GM19351 (cell line): Measurements from ENCODE around the gene TBC1D1.

Source experiments
- ATAC-seq: cut with Tn5 transposase; IDR thresholded peaks from one replicate; pipeline ENCODE4 v1.9.1; 2021; ENCODE audit warnings: mild to moderate bottlenecking, moderate library complexity; ENCODE audit not compliant: unreplicated experiment

Gene TBC1D1

GRCh38 chr4:38037612-38038011 lies 146.7 kb downstream of the TBC1D1 start:
- ATAC-seq, result no peak

DNA sequence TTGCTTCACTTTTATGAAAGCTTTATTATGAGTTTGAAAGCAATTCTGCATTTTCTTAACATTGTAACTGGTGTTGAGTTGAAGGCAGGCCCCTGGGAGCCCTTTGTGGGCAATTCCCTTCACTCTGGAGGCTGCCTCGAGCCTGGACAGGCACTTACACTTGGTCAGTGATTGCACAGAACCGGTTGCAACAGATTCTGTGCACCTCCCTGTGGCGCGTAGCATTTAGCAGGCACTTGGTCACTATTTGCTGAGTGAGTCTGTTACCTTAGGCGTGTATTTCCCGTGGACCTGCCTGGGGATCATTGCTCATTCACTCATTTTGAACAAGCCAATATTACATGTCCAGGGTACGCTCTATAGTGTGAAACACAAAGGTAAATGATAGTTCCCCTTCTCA lies 149.7 kb downstream of the TBC1D1 start:
- ATAC-seq, result no peak

DNA sequence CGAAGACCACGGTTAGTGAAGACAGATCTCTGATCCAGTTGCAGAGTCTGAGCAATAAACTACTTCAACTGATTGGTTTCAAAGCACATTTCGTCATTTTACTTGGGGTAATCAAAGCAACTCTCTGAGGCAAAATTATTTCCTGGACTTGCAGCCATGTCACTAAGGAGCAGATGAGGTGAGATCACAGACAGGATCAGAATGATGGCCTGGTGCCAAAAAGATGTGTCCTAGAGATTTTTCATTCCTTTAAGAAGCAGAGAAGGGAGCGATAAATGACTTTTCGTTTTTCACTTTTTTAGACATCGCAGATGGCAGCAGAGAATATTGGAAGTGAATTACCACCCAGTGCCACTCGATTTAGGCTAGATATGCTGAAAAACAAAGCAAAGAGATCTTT lies 153.2 kb downstream of the TBC1D1 start:
- no peak for ATAC-seq

DNA sequence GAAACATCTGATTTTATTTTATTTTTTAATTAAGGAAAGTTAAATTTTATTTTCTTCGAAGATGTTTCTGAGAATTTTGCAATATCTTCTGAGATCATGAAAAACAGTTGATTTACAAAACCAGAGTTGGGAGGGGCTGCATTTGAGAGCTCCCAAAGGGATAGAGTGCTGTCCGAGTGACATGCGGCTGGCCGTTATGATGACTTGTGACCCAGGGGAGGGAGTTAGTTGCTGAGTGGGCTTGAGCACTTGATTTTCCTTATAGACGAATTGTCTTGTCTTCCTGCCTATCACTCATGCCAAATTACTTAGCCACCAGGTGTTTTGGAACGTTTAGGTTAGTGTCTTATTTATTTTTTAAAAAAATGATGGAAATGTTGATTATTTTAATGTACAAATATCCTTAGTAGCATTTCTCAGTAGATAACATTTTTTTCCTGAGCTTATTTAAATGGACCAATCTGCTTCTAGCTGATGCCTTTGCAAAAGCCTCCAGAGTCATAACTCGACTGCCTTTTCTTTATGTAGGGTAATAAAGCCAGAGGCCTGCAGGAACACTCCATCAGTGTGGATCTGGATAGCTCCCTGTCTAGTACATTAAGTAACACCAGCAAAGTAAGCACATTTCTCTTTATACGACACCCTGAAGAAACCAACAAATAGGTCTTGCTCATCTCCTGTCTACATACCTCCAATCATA lies 154.6 kb downstream of the TBC1D1 start:
- no peak for ATAC-seq

GRCh38 chr4:38046727-38047489 lies 156.0 kb downstream of the TBC1D1 start:
- no peak for ATAC-seq

- ATAC-seq, result no peak
Observed at GRCh38 chr4:38049545-38050170, 158.8 kb downstream of the TBC1D1 start.

DNA sequence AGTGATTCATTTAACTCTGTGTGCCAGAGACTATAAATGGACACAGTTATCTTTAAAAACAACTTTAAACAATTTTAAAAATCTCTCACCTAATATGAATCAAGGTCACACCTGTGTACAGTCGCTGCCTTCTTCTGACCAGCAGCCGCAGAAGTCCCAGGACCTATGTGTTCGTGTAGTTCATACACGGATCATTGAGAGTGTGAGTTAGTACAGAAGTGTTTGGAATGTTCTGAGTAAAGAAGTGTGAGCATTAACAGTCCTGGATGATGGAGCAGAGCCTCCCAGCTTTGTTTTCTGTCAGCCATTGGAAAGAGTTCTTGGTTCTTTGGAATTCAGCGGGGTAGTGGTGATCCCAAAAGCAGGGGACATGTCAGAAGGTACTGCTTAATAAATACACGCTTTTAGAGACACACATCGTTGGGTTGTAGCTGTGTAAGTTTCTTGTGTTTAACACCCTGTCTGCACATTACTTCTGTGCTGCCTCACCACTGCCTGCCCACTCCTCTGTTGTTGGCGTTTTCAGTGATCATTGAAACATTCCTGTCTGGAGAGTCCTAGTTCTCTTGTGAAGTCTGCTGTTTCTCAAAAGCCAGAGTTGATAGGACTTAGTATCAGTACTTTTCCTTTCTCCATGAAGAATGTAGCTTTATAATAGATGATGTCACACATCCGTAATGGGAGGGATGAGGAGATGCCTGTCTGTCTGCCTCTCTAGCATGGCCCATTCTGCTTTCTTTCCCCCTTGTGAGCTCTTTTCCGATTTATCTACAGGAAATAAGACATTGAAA lies 159.9 kb downstream of the TBC1D1 start:
- ATAC-seq, result no peak

DNA sequence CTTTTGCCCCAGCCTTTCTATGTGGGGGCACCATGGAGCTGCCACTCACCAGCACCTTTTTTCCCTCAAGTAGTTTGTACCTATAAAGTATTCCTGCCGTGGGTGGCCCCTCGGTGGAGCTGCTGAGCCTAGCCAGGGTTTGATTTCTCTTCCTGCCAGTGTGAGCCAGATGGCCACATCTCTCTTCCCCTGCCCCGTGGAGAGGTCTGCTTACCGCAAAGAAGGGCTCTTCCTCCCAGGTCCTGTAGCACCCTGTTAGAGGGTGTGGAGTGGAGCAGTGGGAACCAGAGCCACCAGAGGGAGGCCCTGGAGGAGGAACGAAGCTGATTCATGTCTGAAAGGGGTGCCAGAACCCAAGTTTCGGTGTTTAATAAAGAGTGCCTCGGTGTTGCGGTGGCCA lies 164.7 kb downstream of the TBC1D1 start:
- no peak for ATAC-seq

DNA sequence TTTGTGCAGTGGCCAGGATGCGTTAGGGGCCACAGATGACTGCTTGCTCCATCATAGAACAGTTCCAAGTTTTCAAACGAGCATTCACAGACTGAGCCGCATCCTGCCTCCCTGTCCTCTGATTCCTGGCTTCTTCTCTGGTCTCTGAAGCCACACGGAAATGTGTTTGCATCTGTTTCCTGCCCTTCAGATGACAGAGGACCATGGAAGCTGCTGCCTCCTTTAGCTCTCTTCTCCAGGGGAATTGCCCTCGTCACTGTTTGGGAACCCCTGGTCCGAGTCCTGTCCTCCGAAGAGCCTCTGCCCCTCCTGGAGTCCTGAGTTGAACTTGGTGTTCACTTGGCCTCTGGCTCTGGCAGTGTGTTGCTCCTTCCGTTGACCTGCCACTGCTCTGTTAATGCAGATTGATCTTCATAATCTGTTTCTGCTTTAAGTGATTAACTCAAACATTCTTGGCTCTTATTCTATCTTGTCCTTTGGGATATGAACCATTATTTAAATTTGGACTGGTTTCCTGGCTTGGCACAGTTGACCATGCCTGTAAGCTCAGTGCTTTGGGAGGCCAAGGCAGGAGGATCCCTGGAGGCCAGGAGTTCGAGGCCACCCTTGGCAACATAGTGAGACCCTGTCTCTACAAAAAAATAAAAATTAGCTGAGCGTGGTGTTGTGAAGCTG lies 165.3 kb downstream of the TBC1D1 start:
- ATAC-seq, result no peak

- no peak for ATAC-seq
Observed at GRCh38 chr4:38058151-38058550, 167.3 kb downstream of the TBC1D1 start.

- ATAC-seq, result no peak
Observed at GRCh38 chr4:38060829-38061431, 170.0 kb downstream of the TBC1D1 start.

GRCh38 chr4:38062088-38062775 lies 171.3 kb downstream of the TBC1D1 start:
- ATAC-seq, result peak; percentile 48

DNA sequence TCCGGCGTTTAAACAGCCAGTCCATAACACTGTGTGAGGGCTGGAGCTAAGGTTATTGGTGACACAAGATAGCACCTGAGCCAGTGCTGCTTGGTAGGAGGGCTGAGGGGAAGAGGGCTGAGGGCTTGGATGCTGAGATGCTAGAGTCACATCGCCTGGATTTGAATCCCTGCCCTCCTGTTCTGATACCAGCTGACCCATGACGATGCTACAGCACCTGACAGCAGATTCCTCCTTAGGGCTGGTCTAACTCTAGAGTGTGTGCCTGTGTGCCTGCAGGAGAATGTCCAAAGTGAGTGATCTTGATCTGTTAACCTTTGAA lies 171.9 kb downstream of the TBC1D1 start:
- no peak for ATAC-seq

DNA sequence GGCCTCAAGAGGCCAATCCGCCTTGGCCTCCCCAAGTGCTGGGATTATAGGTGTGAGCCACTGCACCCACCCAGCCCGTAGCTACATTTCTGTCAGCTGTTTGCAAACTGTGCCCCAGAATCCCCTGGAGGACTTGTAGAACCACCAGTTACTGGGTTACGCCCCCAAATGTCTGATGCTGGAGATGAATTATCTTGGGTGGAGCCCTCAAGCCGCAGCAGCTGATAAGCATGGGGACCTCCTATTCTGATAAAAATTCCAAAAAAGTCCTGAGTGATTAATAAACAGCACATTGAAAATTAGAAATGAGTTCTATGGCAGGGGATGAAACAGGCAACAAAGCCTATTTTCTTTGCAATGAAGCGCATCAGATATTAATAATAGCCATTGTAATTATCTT lies 174.3 kb downstream of the TBC1D1 start:
- ATAC-seq, result no peak

DNA sequence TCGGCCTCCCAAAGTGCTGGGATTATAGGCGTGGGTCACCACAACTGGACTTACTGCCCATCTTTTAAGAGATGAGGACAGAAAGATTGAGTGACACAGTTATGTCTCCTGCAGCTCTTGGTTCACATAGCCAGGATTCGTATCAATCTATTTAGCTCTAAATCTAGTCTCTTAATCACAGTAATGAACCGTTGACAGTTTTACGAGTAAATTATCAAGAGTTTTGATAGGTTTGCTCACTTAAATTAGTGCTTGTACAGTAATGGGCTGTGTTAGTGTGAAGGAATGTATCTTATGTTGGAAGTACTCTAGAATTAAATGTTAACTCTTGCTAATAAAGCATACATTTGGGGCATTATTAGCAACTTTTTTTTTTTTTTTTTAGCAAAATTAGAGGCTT lies 175.0 kb downstream of the TBC1D1 start:
- no peak for ATAC-seq

- no peak for ATAC-seq
Observed at GRCh38 chr4:38067499-38067898, 176.6 kb downstream of the TBC1D1 start.

DNA sequence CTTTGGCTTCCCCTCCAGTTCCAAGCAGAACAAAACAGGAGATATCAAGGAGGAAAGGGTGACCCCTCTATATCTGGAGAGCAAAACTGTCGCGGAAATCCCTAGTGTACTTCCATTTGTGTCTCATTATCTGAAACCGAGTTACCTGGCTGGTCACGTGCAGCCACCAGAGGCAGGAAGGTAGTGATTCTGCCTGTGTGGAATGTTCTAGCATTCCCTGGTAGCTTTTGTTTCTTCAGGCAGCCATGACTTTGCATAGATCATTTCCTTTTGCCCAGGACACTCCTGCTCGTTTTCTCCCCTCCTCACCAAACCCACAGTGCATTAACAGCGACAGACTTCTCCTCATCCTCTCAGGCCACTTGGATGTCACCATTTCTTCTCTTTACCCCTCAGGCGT lies 177.2 kb downstream of the TBC1D1 start:
- no peak for ATAC-seq

DNA sequence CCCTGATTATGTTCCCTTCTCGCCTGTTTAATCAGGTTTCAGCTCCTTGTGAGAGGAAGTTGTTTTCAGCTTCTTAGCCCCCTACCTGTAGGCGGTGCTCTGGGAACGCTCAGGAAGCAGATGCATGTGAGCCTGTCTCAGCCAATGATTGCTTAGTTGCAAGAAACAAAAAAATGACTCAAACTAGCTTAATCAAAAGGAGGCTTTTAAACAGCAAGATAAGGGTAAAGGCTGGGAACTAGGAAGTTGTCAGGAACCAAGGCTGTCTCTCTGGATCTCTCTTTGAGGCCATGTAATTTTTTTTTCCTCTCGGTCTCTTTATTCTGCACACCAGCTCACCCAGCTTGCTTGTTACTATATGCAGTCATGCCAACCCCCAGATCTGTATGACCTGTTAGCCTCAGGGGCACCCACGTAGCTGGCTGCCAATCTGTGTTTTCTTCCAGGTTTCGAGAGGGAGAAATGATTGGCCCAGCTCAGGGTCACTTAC lies 178.4 kb downstream of the TBC1D1 start:
- ATAC-seq, result no peak

- ATAC-seq, result peak; percentile 36
Observed at GRCh38 chr4:38071801-38072431, 181.0 kb downstream of the TBC1D1 start.
